HepG2 (cell line): ENCODE measurements around the gene GREM2. TPM values are rescaled to one million over a fixed set of nuclear protein-coding genes. Genes with fewer than 3 reads are reported as not detected.

Source experiments
- ATAC-seq: fragments of 200-7000 bp; cut with Tn5 transposase; 3 replicates; pipeline ENCODE4 v1.9.1; 2020; ENCODE audit warnings: mild to moderate bottlenecking, moderate library complexity
- BruUV-seq: library from RNA; stranded (reverse); fragments of 400-500 nt; replicated peaks from 2 replicates; lab custom pipeline; 2021; lab: Mats Ljungman, UMichigan
- CTCF ChIA-PET: fragments of 300-600 bp; formaldehyde crosslinking; extraction: SDS; loops from one replicate; lab custom pipeline; 2021; ENCODE audit warnings: low total read pairs, inconsistent platforms, low intra/inter-chr PET ratio; lab: Yijun Ruan, JAX
- POLR2A ChIA-PET: fragments of 350-600 bp; sonication (Branson Sonifier 250); formaldehyde crosslinking; loops from one replicate; lab custom pipeline; 2020; ENCODE audit warnings: antibody characterized with exemption, inconsistent platforms; lab: Yijun Ruan, JAX
- DNase-seq: peaks from one replicate; pipeline ENCODE4 v3.0.0-alpha.2; 2015; ENCODE audit warnings: low spot score
- FAIRE-seq: peaks from 3 replicates; lab custom pipeline; 2011; peaks lifted over from hg19 to GRCh38; lab: Jason Lieb, UNC
- H2AFZ ChIP-seq: one replicate; pipeline ENCODE4 v1.6.1; 2011; ENCODE audit warnings: low read length, inconsistent platforms
- H3K27ac ChIP-seq: fragments of 300-600 bp; 3 replicates; pipeline ENCODE4 v1.8.0; 2011; ENCODE audit warnings: mixed run types, mild to moderate bottlenecking, mixed read lengths, low read length, inconsistent platforms; ENCODE audit not compliant: insufficient read depth; ENCODE audit errors: extremely low read length
- H3K27me3 ChIP-seq, 2 experiments: fragments of 200-600 bp in 1 of 2; 2 replicates in 1 of 2; 3 replicates in 1 of 2; pipeline versions ENCODE4 v1.6.0 to v1.8.0; 2011; ENCODE audit warnings: low read length in 2 of 2, mild to moderate bottlenecking in 2 of 2, moderate library complexity in 2 of 2, inconsistent platforms in 1 of 2; ENCODE audit not compliant: insufficient read depth in 2 of 2, control insufficient read depth in 1 of 2
- H3K36me3 ChIP-seq, 2 experiments: fragments of 200-600 bp in 1 of 2; replicated peaks in 1 of 2; 2 replicates in 1 of 2; 3 replicates in 1 of 2; pipeline versions ENCODE4 v1.5.1 to v1.8.0; 2011; ENCODE audit warnings: low read length in 2 of 2, inconsistent platforms in 1 of 2; ENCODE audit not compliant: insufficient read depth in 2 of 2, control insufficient read depth in 1 of 2
- H3K4me1 ChIP-seq: 2 replicates; pipeline ENCODE4 v1.5.1; 2012; ENCODE audit warnings: low read length, inconsistent platforms; ENCODE audit not compliant: insufficient read depth
- H3K4me2 ChIP-seq: 2 replicates; pipeline ENCODE4 v1.6.0; 2011; ENCODE audit warnings: low read depth, low read length, inconsistent platforms
- H3K4me3 ChIP-seq, 3 experiments: fragments of 200-600 bp in 1 of 3; sonication (generic), shearing (Covaris generic) in 1 of 3; replicated peaks in 1 of 3; 2 replicates each; pipeline ENCODE4 v1.5.1; 2011 to 2016; ENCODE audit warnings: low read length in 3 of 3, inconsistent platforms in 2 of 3, low read depth in 2 of 3, mild to moderate bottlenecking in 2 of 3, control low read depth in 1 of 3, mixed read lengths in 1 of 3; ENCODE audit not compliant: insufficient read depth in 1 of 3
- H3K79me2 ChIP-seq: one replicate; pipeline ENCODE4 v1.6.1; 2011; ENCODE audit warnings: low read length, inconsistent platforms; ENCODE audit not compliant: insufficient read depth
- H3K9ac ChIP-seq: 2 replicates; pipeline ENCODE4 v1.6.0; 2011; ENCODE audit warnings: mild to moderate bottlenecking, low read depth, low read length, inconsistent platforms; ENCODE audit not compliant: insufficient read depth
- H3K9me3 ChIP-seq: 2 replicates; pipeline ENCODE4 v1.5.1; 2012; ENCODE audit warnings: mild to moderate bottlenecking, low read length
- H4K20me1 ChIP-seq: 2 replicates; pipeline ENCODE4 v1.6.0; 2011; ENCODE audit warnings: inconsistent platforms, mild to moderate bottlenecking, low read length, moderate library complexity; ENCODE audit not compliant: insufficient read depth
- JUN ChIP-seq: sonication (generic); formaldehyde crosslinking; IDR thresholded peaks from 2 replicates; pipeline ENCODE4 v1.4.0; 2020; ENCODE audit warnings: mild to moderate bottlenecking, missing genetic modification reagents
- REXO4 ChIP-seq: sonication (generic); formaldehyde crosslinking; IDR thresholded peaks from 2 replicates; pipeline ENCODE4 v1.8.0; 2022; ENCODE audit warnings: missing genetic modification reagents, mild to moderate bottlenecking, borderline replicate concordance
- TBP ChIP-seq: sonication (generic); formaldehyde crosslinking; IDR thresholded peaks from 2 replicates; pipeline ENCODE4 v1.5.0; 2020; ENCODE audit warnings: missing genetic modification reagents
- THAP7 ChIP-seq: sonication (generic); formaldehyde crosslinking; IDR thresholded peaks from 2 replicates; pipeline ENCODE4 v1.8.1; 2023; ENCODE audit warnings: mild to moderate bottlenecking, missing genetic modification reagents
- ZBTB1 ChIP-seq: sonication (generic); formaldehyde crosslinking; IDR thresholded peaks from 2 replicates; pipeline ENCODE4 v1.4.0; 2020; ENCODE audit warnings: missing genetic modification reagents, borderline replicate concordance
- ZFYVE20 ChIP-seq: sonication (generic); formaldehyde crosslinking; IDR thresholded peaks from 2 replicates; pipeline ENCODE4 v1.8.0; 2023; ENCODE audit warnings: low read depth, mild to moderate bottlenecking, moderate library complexity, missing genetic modification reagents, borderline replicate concordance
- ZNF24 ChIP-seq: fragments of 450-650 bp; IDR thresholded peaks from 2 replicates; pipeline ENCODE4 v1.6.1; 2017; ENCODE audit warnings: antibody characterized with exemption, mild to moderate bottlenecking
- ZNF652 ChIP-seq: IDR thresholded peaks from 2 replicates; pipeline ENCODE4 v1.6.1; 2016; ENCODE audit warnings: low read depth, borderline replicate concordance
- ZSCAN29 ChIP-seq: sonication (generic); formaldehyde crosslinking; conservative IDR thresholded peaks from 2 replicates; pipeline ENCODE4 v1.4.0; 2020; ENCODE audit warnings: mild to moderate bottlenecking, missing genetic modification reagents
- WGBS: methylation state at CpG from one replicate; pipeline ENCODE4 v1.1.6; 2017; ENCODE audit warnings: low lambda C conversion rate; 5-methylcytosine and 5-hydroxymethylcytosine counted together
- in situ Hi-C: cut with HindIII; loops from 2 replicates; pipeline ENCODE4 v1.10.0; 2017; ENCODE audit warnings: low pct_unique_long_range_greater_than_20kb; ENCODE audit not compliant: extremely low pct_ligation_motif_present
- intact Hi-C: fragments of 100-400 bp; cut with micrococcal nuclease; formaldehyde crosslinking; loops from one replicate; pipeline ENCODE4 v1.10.0; 2022; ENCODE audit not compliant: unreplicated experiment
- polyA plus RNA-seq, 8 experiments: library from polyadenylated mRNA; depleted of rRNA in 3 of 8; stranded (reverse) in 7 of 8; unstranded in 1 of 8; fragments of >200 nt; fragmentation: Illumina TruSeq in 4 of 8; extraction: Trizol in 4 of 8; gene quantifications; 2 replicates each; pipeline versions ENCODE4 v1.2.1 to v1.2.3, GENCODE V29; 2011 to 2016; ENCODE audit warnings: low read depth in 4 of 8, missing spikeins in 1 of 8, mixed read lengths in 1 of 8; ENCODE audit not compliant: insufficient read depth in 1 of 8
- total RNA-seq, 5 experiments: library from RNA; depleted of rRNA; stranded (reverse); fragments of >200 nt; fragmentation: Illumina TruSeq; extraction: Trizol; gene quantifications; 2 replicates each; pipeline ENCODE4 v1.2.3, GENCODE V29; 2016; ENCODE audit warnings: low read depth in 1 of 5

Gene GREM2
- total and polyA plus RNA-seq, 2 of the 13 experiments (the other 11 are each of a cell fraction or from before 2014, with no cell fraction given): 0.07 TPM; not detected in 1

DNA sequence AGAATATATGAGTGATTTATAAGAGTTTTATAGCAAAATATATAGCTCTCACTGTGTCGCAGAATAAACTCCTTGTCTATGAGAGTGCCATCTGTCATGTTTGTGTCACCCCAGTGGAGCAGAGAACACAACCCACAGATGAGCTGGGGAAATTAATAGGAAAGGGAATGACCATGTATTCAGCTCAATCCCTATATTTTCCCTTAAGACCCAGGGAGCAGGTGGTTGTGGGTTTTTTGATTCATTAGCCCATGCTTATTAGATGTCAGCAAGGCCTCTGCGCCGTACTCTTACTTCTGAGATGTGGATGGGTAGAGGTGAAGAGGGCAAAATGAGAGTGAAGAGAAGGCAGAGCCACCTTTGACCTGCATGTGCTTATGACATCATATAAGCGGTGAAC lies 4.1 kb upstream of the GREM2 start:
- ATAC-seq: no peak
- in situ Hi-C loops (no loop called here), intact Hi-C loops (no loop called here)
- peaks cover 16% of the 10 kb centered on the region for H3K4me1 ChIP-seq
- BruUV-seq: no TSS peak
- no peak overlapping the region for H3K4me3 ChIP-seq
- 24% methylated on average over 4 of the region's 4 CpGs for WGBS
- ChIA-PET CTCF (no interaction called here), POLR2A (no interaction called here)
- H3K27me3 ChIP-seq: peaks cover 0 to 24% of the 10 kb centered on the region in 2 experiments; a peak in 3 of 5 replicates
- no peak overlapping the region for H3K4me2 ChIP-seq
- no peak overlapping the region for H3K9ac ChIP-seq
- H4K20me1 ChIP-seq: no peaks in the 10 kb centered on the region
- H3K9me3 ChIP-seq: no peaks in the 10 kb centered on the region
- FAIRE-seq: no peak
- H3K36me3 ChIP-seq: no peaks in the 10 kb centered on the region
- H3K79me2 ChIP-seq: no peaks in the 10 kb centered on the region
- no peak overlapping the region for H2AFZ ChIP-seq
- H3K27ac ChIP-seq: no peak overlapping the region
- TF ChIP-seq JUN (no peak), ZSCAN29 (no peak)
- DNase-seq: no peak

DNA sequence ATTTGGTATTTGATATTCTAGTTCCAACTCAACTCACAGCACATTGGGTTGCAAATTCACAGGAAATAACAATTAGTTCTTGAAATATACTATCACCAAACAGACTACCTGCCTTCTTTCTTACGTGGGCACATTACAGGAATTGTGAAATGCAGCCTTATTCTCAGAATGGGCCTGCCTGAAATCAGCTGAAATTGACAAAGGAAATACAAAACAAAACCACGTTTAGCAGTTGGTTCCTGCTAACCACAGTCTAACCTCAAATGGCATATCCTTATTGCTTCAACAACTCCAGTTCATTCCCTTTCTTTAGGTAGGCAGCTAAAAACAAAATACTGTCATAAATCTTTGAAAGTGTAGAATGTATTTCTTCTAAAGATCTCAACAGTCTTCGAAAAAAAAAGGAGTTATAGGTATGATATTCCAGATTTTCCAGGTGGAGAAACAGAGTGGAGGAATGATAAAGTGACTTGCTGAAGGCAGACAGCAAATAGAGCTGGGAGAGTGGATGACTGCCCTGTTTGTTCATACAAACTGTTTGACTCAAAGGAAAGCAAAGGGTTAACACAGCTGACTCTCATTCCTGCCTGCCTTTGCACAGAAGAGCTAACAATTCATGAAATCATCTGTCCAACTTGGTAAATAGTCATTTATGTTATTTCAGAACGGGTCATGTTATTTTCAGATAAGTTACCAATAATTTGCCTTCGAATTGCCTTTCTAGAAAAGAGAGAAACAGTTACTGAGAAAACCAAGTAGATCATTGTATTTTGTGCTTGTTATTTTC lies 1.6 kb upstream of the GREM2 start:
- Histone ChIP-seq H3K4me1 (peaks cover 16% of the 10 kb centered on the region), H2AFZ (no peak overlapping the region), H3K27me3 (peaks cover 0 to 22% of the 10 kb centered on the region in 2 experiments; a peak in 4 of 5 replicates), H3K4me3 (no peak overlapping the region), H3K27ac (no peak overlapping the region), H3K79me2 (no peaks in the 10 kb centered on the region), H3K36me3 (no peaks in the 10 kb centered on the region), H3K4me2 (no peak overlapping the region), H3K9me3 (no peaks in the 10 kb centered on the region), H4K20me1 (no peaks in the 10 kb centered on the region), H3K9ac (no peak overlapping the region)
- BruUV-seq: no TSS peak
- intact Hi-C loops: no loop called here
- POLR2A ChIA-PET: no interaction called here
- 3% methylated on average over 5 of the region's 5 CpGs for WGBS
- TF ChIP-seq ZBTB1 (CRISPR knock-in tag) (no peak), THAP7 (CRISPR knock-in tag) (no peak), ZNF652 (CRISPR knock-in tag) (peak; percentile 51; the same call in 1 of the 2 replicates), ZNF24 (no peak), REXO4 (CRISPR knock-in tag) (no peak), TBP (CRISPR knock-in tag) (no peak), ZFYVE20 (CRISPR knock-in tag) (no peak)
- CTCF ChIA-PET: no interaction called here
- DNase-seq: no peak
- FAIRE-seq: no peak
- in situ Hi-C loops: no loop called here
- ATAC-seq: no peak
